Bronchial epithelial cell (primary cell): ENCODE results near the gene NAP1L4. TPM values are rescaled to one million over a fixed set of nuclear protein-coding genes. Genes with fewer than 3 reads are reported as not detected.

Experiments used
- DNase-seq: peaks from one replicate; pipeline ENCODE4 v3.0.0-alpha.2; 2010; ENCODE audit warnings: low read depth
- FAIRE-seq: peaks from 2 replicates; lab custom pipeline; 2011; peaks lifted over from hg19 to GRCh38; lab: Jason Lieb, UNC
- H3K27me3 ChIP-seq: 2 replicates; pipeline ENCODE4 v1.5.1; 2011; ENCODE audit warnings: low read length; ENCODE audit not compliant: control insufficient read depth, insufficient read depth
- H3K36me3 ChIP-seq: 2 replicates; pipeline ENCODE4 v1.5.1; 2011; ENCODE audit warnings: low read length; ENCODE audit not compliant: control insufficient read depth, insufficient read depth
- H3K4me3 ChIP-seq: 2 replicates; pipeline ENCODE4 v1.5.1; 2011; ENCODE audit warnings: mild to moderate bottlenecking, low read depth, low read length, control low read depth
- CTCF ChIP-seq: IDR thresholded peaks from 2 replicates; pipeline ENCODE4 v1.5.1; 2011; ENCODE audit warnings: mild to moderate bottlenecking, moderate library complexity, low read length, control low read depth, inconsistent platforms; ENCODE audit not compliant: insufficient read depth, severe bottlenecking
- total RNA-seq: library from RNA; depleted of rRNA; stranded (reverse); fragments of >200 nt; gene quantifications from 2 replicates; pipeline ENCODE4 v1.2.1, GENCODE V29; 2014

Gene NAP1L4
- total RNA-seq, 1 donor from 2014 or later: 101 TPM

DNA sequence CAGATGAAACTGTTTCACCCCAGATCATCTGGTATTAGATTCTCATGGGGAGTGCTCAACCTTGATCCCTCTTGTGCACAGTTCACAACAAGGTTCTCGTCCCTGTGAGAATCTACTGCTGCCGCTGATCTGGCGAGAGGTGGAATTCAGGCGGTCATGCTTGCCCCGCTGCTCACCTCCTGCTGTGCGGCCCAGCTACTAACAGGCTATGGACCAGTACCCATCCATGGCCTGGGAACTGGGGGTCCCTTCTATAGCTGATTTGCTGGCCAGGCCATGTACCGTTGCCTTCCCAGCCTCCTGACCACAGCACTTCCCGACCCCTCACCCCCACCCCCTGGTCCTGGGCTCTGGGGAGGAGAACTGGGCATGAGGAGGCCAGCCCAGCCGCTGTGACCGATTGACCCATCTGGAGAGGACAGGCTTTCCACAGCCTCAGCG lies 65.5 kb downstream of the NAP1L4 start:
- FAIRE-seq (peak; percentile 58), DNase-seq (no peak)
- no peak for TF ChIP-seq CTCF
- Histone ChIP-seq H3K4me3 (no peak overlapping the region), H3K27me3 (no peaks in the 10 kb centered on the region), H3K36me3 (peaks cover 5% of the 10 kb centered on the region)

GRCh38 chr11:2924821-2925675 lies 67.1 kb downstream of the NAP1L4 start:
- no peak overlapping the region for H3K4me3 ChIP-seq
- FAIRE-seq (no peak), DNase-seq (no peak)
- TF ChIP-seq CTCF: no peak
- H3K27me3 ChIP-seq: no peaks in the 10 kb centered on the region
- peaks cover 5% of the 10 kb centered on the region for H3K36me3 ChIP-seq

- H3K27me3 ChIP-seq: no peaks in the 10 kb centered on the region
- TF ChIP-seq CTCF: no peak
- DNase-seq: no peak
- FAIRE-seq: no peak
- H3K36me3 ChIP-seq: peaks cover 5% of the 10 kb centered on the region
- no peak overlapping the region for H3K4me3 ChIP-seq
These were observed 67.7 kb downstream of the NAP1L4 start for GRCh38 chr11:2924381-2924780.

DNA sequence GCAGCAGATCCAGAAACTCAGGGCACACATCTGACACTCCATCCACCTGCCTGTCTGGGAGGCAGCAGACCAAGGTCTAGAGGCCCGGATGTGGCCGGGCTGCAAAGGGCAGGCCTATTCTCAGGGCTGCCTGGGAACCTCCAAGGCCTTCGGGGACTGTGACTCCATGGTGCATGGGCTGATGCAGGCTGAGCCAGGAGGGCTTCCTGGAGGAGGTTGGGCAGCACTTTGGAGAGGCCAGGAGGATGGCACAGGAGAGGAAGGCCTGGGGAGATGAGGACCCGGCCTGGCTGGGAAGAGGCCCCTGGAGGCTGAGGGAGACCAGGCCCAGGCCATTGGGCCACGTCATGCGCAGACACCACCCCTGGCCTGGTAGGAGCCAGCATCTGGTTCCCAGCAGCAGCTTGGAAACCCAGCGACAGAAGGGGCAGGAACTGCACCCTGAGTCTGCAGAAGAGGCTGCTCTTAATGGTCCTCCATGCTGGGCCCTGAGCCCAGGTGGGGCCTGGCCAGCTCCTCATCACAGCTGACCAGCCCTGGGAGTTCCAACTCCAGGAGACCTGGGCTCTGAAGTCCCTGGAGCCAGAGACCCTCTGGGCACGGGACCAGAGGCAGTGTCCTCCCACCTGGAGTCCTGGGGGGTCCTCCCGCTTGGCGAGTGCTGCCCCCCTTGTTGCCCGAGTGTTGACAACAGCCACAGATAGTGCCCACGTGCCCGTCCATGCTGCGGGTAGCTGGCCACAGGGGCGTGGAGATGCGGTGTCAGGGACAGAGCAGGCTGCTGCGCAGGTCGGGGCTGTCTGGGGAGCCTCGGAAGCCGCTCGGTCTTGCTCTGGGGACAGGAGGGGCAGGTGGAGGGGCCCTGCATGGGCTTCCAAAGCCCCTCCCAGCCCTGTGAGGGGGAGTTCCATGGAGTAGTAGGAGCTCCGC lies 68.4 kb downstream of the NAP1L4 start:
- Histone ChIP-seq H3K36me3 (peaks cover 5% of the 10 kb centered on the region), H3K27me3 (no peaks in the 10 kb centered on the region), H3K4me3 (no peak overlapping the region)
- FAIRE-seq (no peak), DNase-seq (no peak)
- no peak for TF ChIP-seq CTCF

GRCh38 chr11:2922655-2923054 lies 69.5 kb downstream of the NAP1L4 start:
- Histone ChIP-seq H3K36me3 (peaks cover 3% of the 10 kb centered on the region), H3K27me3 (no peaks in the 10 kb centered on the region), H3K4me3 (no peak overlapping the region)
- FAIRE-seq: no peak
- DNase-seq: no peak
- no peak for TF ChIP-seq CTCF
